ENCODE data around the gene CAMSAP3.
A peak's percentile ranks its signal among the peaks of the same experiment; 100 is the strongest.
"Not testable (repeated sequence)": the region's sequence is repeated elsewhere in the genome, so short reads cannot be mapped to it uniquely, and the experiment has no call there.

CAMSAP3 gene

DNA sequence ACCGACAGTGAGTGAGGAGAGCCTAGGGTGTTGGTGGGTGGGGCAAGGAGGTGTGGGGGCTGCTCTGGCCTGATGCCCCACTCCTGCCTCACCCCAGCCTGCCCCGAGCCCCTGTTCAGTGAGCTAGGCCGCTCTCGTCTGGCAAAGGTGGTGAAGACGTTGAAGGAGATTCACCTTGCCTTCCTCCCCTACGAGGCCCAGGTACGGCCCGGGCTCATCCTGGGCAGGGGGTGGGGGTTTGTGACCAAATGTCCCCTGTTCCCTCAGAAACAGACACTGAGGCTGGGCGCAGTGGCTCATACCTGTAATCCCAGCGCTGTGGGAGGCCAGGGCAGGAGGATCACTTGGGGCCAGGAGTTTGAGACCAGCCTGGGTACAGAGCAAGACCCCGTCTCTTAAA is 45.1 kb downstream of the CAMSAP3 start:
- DNase-seq: no peak
- Mint-ChIP-seq H3K36me3 (peaks cover 28% of the 10 kb centered on the region), H3K9me3 (peaks cover 9% of the 10 kb centered on the region), H3K4me1 (peaks cover 32% of the 10 kb centered on the region), H3K4me3 (no peak overlapping the region), H3K27me3 (peaks cover 4% of the 10 kb centered on the region), H3K27ac (no peak overlapping the region)
- CTCF ChIA-PET: interaction anchor here (1.3 kb wide), 1 partner anchor 40 kb away, joined by 3 read pairs; the partner anchor contains the start of gene TRAPPC5

DNA sequence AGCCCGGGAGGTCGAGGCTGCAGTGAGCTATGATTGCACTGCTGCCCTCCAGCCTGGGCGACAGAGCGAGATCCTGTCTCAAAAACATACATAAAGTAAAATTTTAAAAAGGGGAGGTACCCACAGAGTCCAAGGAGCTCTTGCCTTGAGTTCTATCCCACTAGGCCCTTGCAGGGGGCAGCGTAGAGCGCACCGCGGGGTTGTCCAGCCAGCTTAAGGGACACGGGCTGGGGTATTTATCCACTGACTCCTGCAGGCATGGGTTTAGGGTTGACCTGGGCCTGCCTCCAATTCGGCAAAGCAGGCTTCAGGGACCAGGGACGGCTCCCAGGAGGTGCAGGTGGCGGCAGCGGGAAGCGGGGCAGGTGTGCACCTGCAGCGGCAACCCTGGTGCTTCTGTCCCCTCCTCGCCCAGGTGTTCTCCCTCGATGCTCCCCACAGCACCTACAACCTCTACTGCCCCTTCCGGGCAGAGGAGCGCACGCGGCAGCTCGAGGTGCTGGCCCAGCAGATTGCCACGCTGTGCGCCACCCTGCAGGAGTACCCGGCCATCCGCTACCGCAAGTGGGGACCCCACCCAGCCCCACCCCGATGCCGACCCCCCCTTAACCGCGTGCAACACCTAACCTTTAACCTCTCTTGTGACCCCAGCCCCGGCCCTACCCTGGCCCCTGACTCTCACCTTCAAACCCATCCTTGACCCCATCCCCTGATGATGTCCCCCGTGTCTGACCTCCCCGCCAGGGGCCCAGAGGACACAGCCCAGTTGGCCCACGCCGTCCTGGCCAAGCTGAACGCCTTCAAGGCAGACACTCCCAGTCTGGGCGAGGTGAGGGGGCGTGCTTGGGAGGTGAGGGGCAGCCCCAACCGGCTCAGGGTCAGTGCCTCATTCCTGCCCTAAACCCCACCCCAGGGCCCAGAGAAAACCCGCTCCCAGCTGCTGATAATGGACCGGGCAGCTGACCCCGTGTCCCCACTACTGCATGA is 45.9 kb downstream of the CAMSAP3 start:
- CTCF ChIA-PET: interaction anchor here (1.3 kb wide), 1 partner anchor 39 kb away, joined by 3 read pairs; the partner anchor contains the start of gene TRAPPC5
- Mint-ChIP-seq H3K4me3 (no peak overlapping the region), H3K9me3 (peaks cover 9% of the 10 kb centered on the region), H3K4me1 (peaks cover 26% of the 10 kb centered on the region), H3K27ac (no peak overlapping the region), H3K36me3 (peaks cover 30% of the 10 kb centered on the region), H3K27me3 (peaks cover 3% of the 10 kb centered on the region)
- DNase-seq: no peak

DNA sequence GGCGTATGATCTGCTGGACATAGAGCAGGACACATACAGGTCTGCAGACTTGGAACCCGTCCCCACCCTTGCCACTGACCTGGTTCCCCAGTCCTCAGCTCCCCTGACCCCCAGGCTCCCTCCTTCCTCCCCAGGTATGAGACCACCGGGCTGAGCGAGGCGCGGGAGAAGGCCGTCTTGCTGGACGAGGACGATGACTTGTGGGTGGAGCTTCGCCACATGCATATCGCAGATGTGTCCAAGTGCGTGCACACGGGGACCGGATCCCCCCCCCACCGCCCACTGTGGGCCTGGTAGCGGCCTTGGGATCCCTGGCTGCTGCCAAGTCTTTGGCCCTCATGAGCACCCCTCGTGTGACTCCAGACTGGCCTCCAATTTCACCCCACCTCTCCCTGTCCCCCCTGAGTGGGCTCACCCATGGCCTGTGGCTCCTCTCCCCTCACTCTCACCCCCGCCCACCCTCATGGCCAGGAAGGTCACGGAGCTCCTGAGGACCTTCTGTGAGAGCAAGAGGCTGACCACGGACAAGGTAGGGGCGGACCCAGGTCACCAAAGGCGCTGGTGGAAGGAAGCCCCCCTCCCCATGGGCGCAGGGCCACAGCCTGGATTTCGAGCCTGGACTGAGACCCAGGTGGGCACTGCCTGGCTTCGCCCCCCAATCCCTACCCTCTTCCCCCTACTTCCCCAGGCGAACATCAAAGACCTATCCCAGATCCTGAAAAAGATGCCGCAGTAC is 46.8 kb downstream of the CAMSAP3 start:
- Mint-ChIP-seq H3K36me3 (peaks cover 30% of the 10 kb centered on the region), H3K9me3 (peaks cover 9% of the 10 kb centered on the region), H3K27me3 (no peaks in the 10 kb centered on the region), H3K4me1 (peaks cover 22% of the 10 kb centered on the region), H3K27ac (no peak overlapping the region), H3K4me3 (no peak overlapping the region)
- DNase-seq: no peak
- CTCF ChIA-PET: interaction anchor here (1.3 kb wide), 1 partner anchor 39 kb away, joined by 3 read pairs; the partner anchor contains the start of gene TRAPPC5

DNA sequence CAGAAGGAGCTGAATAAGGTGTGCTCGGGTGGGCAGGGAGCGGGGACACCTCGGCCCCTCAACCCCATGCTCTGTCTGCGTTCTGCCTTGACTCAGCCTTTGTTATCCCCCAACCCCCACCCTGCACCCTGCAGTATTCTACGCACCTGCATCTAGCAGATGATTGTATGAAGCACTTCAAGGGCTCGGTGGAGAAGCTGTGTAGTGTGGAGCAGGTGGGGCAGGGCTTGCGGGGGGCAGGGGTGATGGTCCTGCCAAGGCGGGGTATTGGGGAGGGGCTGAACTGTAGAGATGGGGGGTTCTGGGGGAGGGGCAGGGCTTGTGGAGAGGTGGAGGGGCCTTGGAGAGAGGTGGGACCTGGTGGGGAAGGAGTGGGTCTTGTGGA is 47.4 kb downstream of the CAMSAP3 start:
- CTCF ChIA-PET: no interaction called here
- Mint-ChIP-seq H3K27ac (no peak overlapping the region), H3K4me1 (peaks cover 16% of the 10 kb centered on the region), H3K36me3 (peaks cover 30% of the 10 kb centered on the region), H3K4me3 (no peak overlapping the region), H3K9me3 (peaks cover 9% of the 10 kb centered on the region), H3K27me3 (no peaks in the 10 kb centered on the region)
- no peak for DNase-seq

DNA sequence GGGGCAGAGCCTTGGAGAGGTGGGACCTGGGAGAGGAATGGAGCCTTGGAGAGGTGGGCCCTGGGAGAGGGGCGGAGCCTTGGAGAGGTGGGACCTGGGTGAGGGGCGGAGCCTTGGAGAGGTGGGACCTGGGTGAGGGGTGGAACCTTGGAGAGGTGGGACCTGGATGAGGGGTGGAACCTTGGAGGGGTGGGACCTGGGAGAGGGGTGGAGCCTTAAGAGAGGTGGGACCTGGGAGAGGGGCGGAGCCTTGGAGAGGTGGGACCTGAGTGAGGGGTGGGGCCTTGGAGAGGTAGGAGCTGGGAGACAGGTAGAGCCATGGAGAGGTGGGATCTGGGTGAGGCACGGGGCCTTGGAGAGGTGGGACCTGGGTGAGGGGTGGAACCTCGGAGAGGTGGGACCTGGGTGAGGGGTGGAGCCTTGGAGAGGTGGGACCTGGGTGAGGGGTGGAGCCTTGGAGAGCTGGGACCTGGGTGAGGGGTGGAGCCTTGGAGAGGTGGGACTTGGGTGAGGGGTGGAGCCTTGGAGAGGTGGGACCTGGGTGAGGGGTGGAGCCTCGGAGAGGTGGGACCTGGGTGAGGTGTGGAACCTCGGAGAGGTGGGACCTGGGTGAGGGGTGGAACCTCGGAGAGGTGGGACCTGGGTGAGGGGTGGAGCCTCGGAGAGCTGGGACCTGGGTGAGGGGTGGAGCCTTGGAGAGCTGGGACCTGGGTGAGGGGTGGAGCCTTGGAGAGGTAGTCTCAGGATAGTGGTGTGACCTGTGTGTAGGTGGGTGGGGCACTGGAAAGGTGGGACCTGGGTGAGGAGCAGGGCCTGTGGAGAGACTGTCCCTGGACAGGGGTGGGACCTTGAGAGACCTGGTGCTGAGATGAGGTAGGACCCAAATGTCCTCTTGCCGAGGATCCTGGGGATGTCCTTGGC is 48.2 kb downstream of the CAMSAP3 start:
- CTCF ChIA-PET: interaction anchor here (1.4 kb wide), 1 partner anchor 37 kb away, joined by 3 read pairs; the partner anchor contains the start of gene TRAPPC5
- H3K4me1 Mint-ChIP-seq, H3K9me3 Mint-ChIP-seq, H3K27ac Mint-ChIP-seq, H3K27me3 Mint-ChIP-seq, H3K4me3 Mint-ChIP-seq: not testable (repeated sequence)
- H3K36me3 Mint-ChIP-seq: peaks cover 27% of the 10 kb centered on the region
- peak; percentile 31 for DNase-seq

DNA sequence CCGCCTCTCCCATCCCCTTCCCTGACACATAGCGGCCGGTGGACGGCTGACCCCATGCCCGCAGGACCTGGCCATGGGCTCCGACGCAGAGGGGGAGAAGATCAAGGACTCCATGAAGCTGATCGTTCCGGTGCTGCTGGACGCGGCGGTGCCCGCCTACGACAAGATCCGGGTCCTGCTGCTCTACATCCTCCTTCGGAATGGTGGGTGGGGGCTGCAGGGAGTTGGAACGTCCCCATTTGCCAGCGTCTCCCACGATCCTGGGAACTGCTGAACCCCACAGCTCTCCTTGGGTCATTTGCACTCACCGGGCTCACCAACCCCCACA is 48.9 kb downstream of the CAMSAP3 start:
- Mint-ChIP-seq H3K36me3 (peaks cover 21% of the 10 kb centered on the region), H3K9me3 (peaks cover 9% of the 10 kb centered on the region), H3K4me1 (peaks cover 7% of the 10 kb centered on the region), H3K4me3 (no peak overlapping the region), H3K27me3 (no peaks in the 10 kb centered on the region), H3K27ac (no peak overlapping the region)
- CTCF ChIA-PET: interaction anchor here (1.4 kb wide), 1 partner anchor 37 kb away, joined by 3 read pairs; the partner anchor contains the start of gene TRAPPC5
- DNase-seq: no peak

DNA sequence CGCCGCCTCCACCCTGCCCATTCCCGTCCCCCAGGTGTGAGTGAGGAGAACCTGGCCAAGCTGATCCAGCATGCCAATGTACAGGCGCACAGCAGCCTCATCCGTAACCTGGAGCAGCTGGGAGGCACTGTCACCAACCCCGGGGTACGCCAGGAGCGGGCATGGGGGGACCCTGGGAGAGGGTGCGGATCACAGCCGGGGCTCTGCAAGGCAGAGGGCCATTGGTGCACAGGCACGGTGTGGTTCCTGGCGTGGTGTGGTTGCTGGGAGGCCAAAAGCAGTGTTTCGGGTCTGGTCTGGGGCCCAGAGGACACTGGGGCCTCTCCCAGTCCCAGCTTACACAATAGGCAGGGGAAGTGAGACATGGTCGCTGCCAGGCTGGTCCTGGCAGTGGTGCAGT is 49.5 kb downstream of the CAMSAP3 start:
- CTCF ChIA-PET: interaction anchor here (1.4 kb wide), 1 partner anchor 36 kb away, joined by 3 read pairs; the partner anchor contains the start of gene TRAPPC5
- Mint-ChIP-seq H3K27ac (no peak overlapping the region), H3K9me3 (peaks cover 2% of the 10 kb centered on the region), H3K36me3 (peaks cover 15% of the 10 kb centered on the region), H3K27me3 (peaks cover 3% of the 10 kb centered on the region), H3K4me1 (peaks cover under 1% of the 10 kb centered on the region), H3K4me3 (no peak overlapping the region)
- no peak for DNase-seq

DNA sequence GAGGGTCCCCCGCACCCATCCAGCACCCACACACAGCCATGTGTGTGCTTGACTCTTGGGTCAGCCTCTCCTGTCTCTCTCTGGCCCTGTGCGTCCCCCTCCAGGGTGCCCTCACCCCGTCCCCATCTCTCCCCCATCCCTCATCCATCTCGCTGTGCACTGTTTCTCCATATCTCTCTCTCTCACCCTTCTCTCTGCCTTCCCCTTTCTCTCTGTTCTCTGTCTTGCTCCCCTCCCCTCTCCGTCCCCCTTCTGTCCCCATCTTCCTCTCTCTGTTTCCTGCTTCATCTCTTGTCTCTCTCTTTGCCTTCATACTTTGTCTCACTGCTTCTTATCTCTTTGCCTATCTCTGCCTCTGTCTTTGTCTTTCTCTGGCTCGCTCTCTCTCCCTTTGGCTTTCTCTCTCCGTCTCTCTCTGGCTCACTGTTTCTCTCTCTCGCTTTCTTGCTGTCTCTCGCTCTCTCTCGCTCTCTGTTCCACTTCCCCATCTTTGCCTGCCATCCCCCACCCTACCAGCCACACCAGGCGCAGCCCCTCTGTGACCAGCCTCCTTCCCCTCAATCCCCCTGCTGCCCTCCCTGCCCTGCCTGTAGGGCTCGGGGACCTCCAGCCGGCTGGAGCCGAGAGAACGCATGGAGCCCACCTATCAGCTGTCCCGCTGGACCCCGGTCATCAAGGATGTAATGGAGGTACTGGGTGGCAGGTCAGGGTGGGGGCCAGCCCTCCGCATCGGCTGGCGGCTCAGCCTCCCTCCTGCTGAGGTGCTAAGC is 50.2 kb downstream of the CAMSAP3 start:
- no peak overlapping the region for H3K4me3 Mint-ChIP-seq
- H3K9me3 Mint-ChIP-seq: no peaks in the 10 kb centered on the region
- no peak for DNase-seq
- no peaks in the 10 kb centered on the region for H3K4me1 Mint-ChIP-seq
- peaks cover 9% of the 10 kb centered on the region for H3K27me3 Mint-ChIP-seq
- CTCF ChIA-PET: no interaction called here
- peaks cover 11% of the 10 kb centered on the region for H3K36me3 Mint-ChIP-seq
- no peak overlapping the region for H3K27ac Mint-ChIP-seq

DNA sequence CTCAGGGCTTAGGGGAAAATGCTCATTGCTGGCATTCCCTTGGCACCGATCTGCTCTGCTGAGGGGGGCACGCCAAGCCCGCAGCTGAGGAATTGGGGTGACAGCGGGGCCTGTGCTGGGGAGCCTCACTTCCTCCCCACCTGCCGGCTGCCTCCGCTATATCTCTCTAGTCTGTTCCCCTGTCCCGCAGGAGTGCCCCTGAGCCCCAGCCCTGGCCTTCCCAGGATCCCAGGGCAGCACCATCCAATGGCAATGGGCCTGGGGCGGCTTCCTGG is 50.7 kb downstream of the CAMSAP3 start:
- Mint-ChIP-seq H3K4me1 (no peaks in the 10 kb centered on the region), H3K27ac (no peak overlapping the region), H3K36me3 (peaks cover 11% of the 10 kb centered on the region), H3K27me3 (peaks cover 15% of the 10 kb centered on the region), H3K4me3 (no peak overlapping the region), H3K9me3 (no peaks in the 10 kb centered on the region)
- CTCF ChIA-PET: no interaction called here
- DNase-seq: no peak

DNA sequence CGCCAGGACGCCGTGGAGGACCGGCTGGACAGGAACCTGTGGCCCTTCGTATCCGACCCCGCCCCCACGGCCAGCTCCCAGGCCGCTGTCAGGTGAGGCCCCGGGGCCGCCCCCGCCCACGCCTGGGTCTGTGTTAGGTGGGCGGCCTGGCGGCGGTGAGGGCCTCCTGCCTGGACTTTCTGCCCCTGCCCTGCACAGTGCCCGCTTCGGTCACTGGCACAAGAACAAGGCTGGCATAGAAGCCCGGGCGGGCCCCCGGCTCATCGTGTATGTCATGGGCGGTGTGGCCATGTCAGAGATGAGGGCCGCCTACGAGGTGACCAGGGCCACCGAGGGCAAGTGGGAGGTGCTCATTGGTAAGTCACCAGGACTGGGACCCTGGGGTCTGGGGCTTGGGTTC is 51.5 kb downstream of the CAMSAP3 start:
- Mint-ChIP-seq H3K4me1 (peaks cover 3% of the 10 kb centered on the region), H3K4me3 (no peak overlapping the region), H3K36me3 (peaks cover 11% of the 10 kb centered on the region), H3K9me3 (no peaks in the 10 kb centered on the region), H3K27ac (no peak overlapping the region), H3K27me3 (peaks cover 21% of the 10 kb centered on the region)
- CTCF ChIA-PET: no interaction called here
- DNase-seq: no peak

DNA sequence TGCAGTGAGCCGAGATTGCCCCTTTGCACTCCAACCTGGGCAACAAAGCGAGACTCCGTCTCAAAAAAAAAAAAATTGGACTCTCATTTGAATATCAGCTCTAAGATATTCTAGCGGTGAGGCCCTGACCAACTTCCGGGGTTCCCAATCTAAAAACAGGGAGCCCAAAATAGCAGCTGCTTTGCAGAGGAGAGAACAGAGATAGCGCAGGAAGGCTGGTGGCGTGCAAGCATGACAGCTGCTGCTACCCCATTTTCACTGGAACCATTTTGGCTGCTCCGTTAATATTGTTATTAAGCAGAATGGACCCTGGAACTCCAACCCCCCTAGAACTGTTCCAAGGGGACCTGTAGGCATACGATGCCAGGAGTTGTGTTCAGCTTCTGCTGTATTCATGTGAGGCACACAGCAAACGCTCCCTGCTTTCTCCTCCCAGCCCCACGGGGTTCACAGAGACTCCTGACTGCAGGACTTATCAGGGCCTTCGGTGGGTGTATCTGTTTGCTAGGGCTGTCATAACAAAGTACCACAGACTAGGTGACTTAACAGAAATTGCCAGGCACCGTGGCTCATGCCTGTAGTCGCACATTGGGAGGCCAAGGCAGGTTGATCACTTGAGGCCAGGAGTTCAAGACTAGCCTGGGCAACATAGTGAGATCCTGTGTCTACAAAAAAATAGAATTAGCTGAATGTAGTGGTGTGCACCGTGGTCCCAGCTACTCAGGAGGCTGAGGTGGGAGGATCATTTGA is 52.8 kb downstream of the CAMSAP3 start:
- Mint-ChIP-seq H3K27ac (no peak overlapping the region), H3K4me1 (peaks cover 12% of the 10 kb centered on the region), H3K36me3 (peaks cover 2% of the 10 kb centered on the region), H3K4me3 (no peak overlapping the region), H3K27me3 (peaks cover 25% of the 10 kb centered on the region), H3K9me3 (no peaks in the 10 kb centered on the region)
- CTCF ChIA-PET: interaction anchor here (7.3 kb wide), 1 partner anchor 33 kb away, joined by 38 read pairs; the partner anchor contains the start of gene TRAPPC5
- DNase-seq: no peak

DNA sequence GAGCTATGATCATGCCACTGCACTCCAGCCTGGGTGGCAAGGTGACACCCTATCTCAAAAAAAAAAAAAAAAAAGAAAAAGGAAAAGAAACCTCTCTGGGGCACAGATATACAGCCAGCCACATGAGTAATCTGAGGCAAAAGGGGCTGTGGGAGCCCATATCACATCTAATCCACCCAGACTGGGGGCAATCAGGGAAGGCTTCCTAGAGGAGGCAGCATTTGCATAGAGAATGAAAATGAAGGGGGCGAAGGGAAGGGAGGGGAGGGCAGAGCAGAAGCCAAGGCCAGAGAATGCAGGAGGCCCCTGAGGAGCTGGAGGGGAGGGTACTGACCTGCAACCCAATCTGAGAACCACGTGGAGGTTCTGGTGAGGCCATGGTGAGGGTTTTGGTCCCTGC is 54.5 kb downstream of the CAMSAP3 start:
- H3K27ac Mint-ChIP-seq: no peak overlapping the region
- no peak overlapping the region for H3K4me3 Mint-ChIP-seq
- H3K36me3 Mint-ChIP-seq: peaks cover 2% of the 10 kb centered on the region
- no peak for DNase-seq
- CTCF ChIA-PET: interaction anchor here (1.2 to 7.3 kb wide), 2 partner anchors 12 to 31 kb away, joined by 5 to 38 read pairs; partner anchors contain the start of gene TRAPPC5
- peaks cover 12% of the 10 kb centered on the region for H3K4me1 Mint-ChIP-seq
- peaks cover 25% of the 10 kb centered on the region for H3K27me3 Mint-ChIP-seq
- H3K9me3 Mint-ChIP-seq: no peaks in the 10 kb centered on the region
